Breast epithelium (tissue), 3 donors: Measurements from ENCODE around the gene TRIB2.

ENCODE experiments used
- POLR2A ChIP-seq: fragments of 450-650 bp; IDR thresholded peaks from one replicate; pipeline ENCODE4 v1.6.1; 2016; ENCODE audit warnings: antibody characterized with exemption, mild to moderate bottlenecking, moderate library complexity
- TF ChIP-seq, protein P1 (sequence below), 3 donors: fragments of 450-650 bp; IDR thresholded peaks; one replicate each; pipeline ENCODE4 v1.5.1; 2016 to 2017; ENCODE audit warnings: antibody characterized with exemption in 3 of 3, mild to moderate bottlenecking in 3 of 3, moderate library complexity in 3 of 3

DNA sequence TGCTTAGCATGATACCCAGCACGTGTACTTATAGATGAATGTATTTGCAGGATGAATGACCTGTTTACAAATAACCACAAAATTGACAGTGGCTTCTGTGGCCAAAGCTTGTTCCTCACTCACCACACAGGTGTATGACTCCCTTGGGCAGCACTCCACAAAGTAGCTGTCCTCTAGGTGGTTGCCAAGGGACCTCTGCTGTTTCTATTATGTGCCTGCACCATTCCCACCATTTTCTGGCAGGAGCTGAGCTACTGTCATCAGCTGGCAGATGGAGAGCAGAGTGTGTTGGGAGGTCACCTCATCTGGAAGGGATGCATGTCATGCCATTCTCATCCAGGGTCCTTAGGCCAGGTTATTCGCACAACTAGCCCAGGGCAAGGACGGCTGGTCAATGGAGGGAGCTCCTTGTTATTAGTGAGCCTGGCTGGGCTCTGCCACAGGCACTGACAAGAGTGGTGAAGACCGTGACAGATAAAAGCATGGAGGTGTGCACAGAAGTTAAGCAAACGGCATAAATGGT is 37.1 kb upstream of the TRIB2 start:
- TF ChIP-seq, protein P1, sequence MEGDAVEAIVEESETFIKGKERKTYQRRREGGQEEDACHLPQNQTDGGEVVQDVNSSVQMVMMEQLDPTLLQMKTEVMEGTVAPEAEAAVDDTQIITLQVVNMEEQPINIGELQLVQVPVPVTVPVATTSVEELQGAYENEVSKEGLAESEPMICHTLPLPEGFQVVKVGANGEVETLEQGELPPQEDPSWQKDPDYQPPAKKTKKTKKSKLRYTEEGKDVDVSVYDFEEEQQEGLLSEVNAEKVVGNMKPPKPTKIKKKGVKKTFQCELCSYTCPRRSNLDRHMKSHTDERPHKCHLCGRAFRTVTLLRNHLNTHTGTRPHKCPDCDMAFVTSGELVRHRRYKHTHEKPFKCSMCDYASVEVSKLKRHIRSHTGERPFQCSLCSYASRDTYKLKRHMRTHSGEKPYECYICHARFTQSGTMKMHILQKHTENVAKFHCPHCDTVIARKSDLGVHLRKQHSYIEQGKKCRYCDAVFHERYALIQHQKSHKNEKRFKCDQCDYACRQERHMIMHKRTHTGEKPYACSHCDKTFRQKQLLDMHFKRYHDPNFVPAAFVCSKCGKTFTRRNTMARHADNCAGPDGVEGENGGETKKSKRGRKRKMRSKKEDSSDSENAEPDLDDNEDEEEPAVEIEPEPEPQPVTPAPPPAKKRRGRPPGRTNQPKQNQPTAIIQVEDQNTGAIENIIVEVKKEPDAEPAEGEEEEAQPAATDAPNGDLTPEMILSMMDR (IDR thresholded peaks at IDR 0.05), result no peak
- no peak for TF ChIP-seq POLR2A
